Epidermal melanocyte (primary cell): ENCODE data around the gene LMBRD2.

Experiments used
- DNase-seq: peaks from one replicate; pipeline ENCODE4 v3.0.0; 2011; ENCODE audit warnings: low spot score; ENCODE audit not compliant: insufficient read length

The LMBRD2 gene

GRCh38 chr5:36108758-36109460 is 42.8 kb downstream of the LMBRD2 start:
- DNase-seq: no peak

DNA sequence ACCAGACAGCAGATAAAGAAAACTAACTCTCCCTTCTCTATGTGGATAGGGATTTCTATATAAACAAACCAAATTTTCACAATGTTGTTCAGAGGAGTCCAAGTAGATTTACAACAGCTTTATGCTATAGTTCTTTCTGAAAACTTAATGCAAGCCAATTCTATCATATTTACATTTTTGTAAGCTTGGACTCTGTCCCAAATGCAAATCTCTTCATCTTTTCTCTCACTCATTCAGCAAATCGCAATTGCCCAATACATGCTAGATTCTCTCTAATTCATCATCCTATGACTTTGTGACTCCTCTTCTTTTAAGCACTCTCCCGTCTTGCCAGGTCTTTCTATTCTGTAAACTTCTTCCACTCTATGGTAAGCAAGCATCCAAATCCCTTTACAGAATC is 45.9 kb downstream of the LMBRD2 start:
- DNase-seq: no peak

DNA sequence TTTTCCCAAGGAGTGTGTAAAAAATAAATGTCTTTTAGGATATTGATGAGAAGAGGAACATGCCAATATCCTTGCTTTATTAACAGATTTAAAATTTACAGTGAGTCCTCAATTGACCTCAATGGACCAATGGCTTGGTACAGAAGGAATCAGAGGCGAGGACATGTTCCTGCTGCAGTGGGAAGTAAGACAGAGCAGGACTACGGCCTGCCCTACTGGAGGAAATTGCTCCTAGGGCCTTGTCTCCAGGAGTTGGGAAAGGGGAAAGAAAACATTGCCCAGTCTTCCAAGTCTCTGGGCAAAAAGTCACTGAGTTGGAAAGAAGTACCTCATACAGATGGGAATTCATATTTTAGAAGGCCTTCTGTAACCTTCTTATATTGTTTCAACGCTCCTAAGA is 51.9 kb downstream of the LMBRD2 start:
- no peak for DNase-seq

GRCh38 chr5:36096486-36096885 is 55.2 kb downstream of the LMBRD2 start:
- no peak for DNase-seq

- DNase-seq: no peak
Measured at GRCh38 chr5:36089989-36090388, 61.7 kb downstream of the LMBRD2 start.

DNA sequence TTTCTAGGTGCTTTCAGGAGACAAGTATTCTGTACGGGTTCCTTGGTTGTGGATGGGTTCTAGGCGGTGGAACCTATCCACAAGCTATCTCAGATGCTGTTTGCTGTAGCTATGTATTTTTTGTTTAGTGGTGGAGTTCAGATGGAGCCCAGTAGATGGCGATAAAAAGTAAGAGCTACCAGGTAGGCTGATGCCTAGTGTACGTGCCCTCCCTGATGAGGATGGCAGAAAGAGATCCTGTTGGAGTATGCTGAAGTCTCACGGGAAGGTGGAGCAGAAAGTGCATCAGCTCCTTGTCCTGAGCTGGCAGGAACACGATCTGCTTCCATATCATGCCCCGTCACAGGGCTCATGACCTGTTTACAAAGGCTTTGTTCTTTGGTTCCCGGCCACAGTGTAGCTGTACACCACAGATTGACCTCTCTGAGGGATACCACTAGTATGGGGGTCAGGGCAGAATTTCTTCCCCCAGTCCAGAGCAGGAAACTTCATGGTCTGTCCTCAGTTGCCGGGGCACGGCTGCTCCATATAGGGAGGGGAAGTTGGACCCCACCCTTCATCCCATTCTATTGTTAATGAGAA is 72.4 kb downstream of the LMBRD2 start:
- DNase-seq: peak; percentile 43

DNA sequence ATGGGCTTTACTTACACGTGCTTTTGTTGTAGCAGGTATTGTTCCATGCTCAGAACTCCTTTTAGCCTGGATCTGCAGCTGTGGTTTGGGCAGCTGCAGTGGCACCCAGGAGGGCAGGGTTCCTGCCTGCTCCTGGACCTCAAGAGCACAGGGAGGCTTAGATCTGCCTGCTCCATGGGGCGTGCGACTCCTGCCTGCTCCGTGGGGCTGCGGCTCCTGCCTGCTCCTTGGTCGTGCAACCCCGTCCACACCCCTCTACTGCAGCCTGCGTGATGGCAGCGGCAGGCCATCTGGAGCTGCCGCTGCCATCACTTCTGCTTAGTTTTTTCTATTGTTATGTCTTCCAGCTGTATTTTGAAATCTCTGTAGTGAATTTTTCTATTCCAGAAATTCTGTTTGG is 73.3 kb downstream of the LMBRD2 start:
- DNase-seq: no peak

GRCh38 chr5:36073595-36074216 is 78.0 kb downstream of the LMBRD2 start:
- DNase-seq: no peak

DNA sequence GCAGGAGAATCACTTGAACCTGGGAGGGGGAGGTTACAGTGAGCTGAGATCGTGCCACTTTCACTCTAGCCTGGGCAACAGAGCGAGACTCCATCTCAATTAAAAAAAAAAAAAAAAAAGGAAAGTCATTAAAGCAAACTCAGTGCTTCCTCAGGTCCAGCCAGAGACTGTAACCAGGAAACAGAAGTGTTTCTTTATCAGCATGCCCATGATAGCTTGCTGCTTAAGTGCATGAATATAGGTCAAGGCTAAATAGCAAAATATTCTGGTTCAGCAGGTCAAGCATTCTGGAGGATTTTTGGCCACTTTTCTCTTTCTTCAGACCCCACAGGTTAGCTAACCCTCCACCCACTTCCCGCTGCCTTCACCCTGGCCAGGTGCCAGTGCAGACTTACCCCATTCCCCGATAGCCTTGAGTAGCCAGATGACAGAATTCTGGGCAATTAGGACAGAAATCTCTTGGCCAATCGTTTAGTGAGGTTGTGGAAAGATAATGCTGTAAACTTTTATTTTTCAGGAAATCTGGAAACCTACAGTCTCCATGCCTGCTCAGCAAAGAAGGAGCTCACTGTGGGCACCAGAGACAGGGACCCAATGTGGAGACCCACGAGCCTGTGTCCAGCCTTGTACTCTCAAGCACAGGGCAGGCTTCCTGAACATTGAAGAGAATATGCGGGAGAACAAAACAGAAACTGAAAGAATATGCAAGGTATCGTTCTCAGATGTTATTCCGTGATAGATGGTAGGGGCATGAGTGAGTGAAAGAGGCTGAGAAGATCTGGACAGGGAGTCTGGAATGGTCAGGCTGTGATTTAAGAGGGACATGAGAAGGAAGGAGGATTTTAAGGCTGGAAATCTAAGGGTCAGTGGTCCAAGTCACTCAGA is 80.8 kb downstream of the LMBRD2 start:
- no peak for DNase-seq

- no peak for DNase-seq
Measured at GRCh38 chr5:36068751-36069281, 82.9 kb downstream of the LMBRD2 start.

GRCh38 chr5:36066540-36067210 is 85.0 kb downstream of the LMBRD2 start, which contains the start of gene UGT3A2:
UGT3A2 (minus strand) TSS chr5:36066882; CDS start chr5:36066789, 93 bp downstream.
- no peak for DNase-seq

DNA sequence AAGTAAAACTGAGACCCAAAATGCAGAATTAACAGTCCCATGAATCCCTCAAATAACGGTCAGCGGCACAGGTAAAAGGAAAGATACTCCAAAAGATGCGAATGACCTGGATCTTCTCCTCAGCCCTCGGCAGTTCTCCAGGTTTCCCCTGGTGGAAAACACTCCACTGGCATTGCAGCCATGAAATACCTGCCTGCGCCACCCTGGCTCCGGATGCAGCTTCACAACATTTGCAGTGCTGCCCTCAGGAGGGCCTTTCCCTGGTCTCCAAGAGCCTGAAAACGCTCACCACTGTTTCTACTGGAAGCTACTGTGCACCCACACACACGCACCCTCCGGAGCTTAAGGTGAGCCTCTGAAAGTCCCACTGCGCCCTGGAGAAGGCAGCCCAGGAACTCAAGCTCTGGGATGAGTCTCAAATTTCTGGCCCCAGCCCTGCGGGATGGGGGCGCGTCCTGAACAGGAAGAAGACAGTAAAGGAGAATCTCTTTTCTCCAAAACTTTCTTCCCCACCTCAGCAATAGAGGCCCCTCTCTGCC is 85.6 kb downstream of the LMBRD2 start:
- DNase-seq: no peak

GRCh38 chr5:36060420-36060887 is 91.2 kb downstream of the LMBRD2 start:
- DNase-seq: no peak

DNA sequence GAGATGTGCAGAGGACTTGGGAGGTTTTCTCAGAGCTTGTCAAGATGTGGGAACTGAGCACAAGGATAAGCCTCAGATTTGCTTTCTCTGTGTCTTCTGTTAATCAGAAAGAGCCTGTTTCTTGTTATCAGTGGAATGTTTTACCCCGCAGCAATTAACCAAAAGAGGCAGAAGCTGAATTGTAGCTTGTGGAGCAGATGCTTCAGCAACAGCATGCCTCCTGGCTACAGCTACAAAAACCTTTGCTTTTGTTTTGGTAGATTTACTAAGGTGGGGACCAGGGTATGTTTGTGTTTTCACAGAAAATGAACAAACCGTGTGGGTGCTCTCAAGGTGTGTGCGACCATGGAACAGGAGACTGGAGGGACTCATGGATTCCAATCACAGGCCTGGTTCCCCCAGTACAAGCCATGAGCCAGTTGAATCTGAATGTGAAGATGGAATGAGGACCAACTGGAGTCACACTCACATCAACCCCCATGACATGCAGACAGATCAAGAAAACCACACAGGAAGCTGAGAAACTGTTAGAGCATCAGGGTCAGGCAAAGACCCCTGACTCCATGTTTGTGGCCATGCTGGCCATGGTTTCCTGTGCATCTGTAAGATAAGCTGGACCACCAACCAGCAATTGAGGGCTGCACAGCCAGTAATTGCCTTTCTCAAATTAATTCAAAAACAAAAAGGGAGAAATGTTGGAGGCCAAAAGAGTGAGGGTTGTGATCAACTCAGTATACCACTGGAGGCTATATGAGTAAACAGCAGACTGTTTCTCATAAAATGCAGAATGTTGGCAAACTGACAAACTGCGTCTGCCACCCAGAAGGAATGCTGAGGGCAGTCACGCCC is 91.9 kb downstream of the LMBRD2 start:
- DNase-seq: no peak

DNA sequence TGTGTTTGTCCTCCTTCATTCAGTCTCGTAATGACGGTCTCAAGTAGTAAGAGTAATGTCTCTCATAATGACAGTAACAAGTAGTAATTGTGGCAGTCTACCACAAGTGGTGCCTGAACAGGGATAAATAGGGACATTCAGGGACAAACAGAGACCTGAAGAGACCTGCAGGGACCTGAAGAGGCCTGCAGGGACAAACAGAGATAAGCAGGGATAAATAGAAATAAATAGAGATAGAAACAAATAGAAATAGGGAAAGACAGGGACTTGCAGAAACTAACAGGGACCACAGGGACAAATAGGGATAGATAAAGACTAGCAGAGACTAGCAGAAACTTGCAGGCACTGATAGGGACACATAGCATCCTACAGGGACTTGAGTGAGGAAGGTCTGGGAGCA is 92.9 kb downstream of the LMBRD2 start:
- no peak for DNase-seq

GRCh38 chr5:36057386-36057785 is 94.3 kb downstream of the LMBRD2 start:
- DNase-seq: no peak

DNA sequence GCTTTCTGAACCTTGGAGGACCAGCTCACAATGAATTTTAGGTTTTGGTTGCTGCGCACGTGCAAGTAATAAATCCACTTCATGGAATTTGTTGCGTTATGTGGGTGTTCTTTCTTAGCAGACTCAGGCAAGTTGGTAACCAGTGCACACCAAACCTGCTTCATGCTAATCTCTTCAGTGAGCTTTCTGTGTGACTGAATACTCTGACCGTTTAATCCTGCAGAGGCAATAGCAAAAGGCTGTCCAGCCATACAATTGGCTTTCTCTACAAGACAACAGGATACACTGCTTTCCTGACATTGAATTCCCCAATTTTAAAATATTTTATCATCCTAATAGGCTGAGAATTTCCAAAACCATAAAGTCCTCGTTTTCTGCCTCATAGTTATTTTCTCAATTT is 95.3 kb downstream of the LMBRD2 start:
- DNase-seq: no peak

DNA sequence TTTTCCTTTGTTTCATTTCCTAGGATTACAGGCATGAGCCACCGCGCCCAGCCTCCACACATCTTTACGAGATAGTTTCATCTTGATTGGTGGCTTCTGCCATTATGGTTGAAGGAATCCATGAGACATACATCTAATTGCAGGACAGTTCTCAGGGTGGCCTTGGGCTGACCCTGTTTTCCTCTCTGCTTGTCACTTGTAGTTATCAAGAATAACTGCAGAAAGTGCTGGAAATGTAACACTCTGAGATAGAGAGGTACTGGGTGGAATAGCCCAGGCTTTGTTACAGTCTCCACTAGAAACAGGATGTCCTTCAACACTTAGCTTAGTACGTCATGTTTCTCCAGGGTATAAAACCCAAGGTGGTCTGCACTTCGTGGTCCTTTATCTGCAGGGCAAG is 95.7 kb downstream of the LMBRD2 start:
- DNase-seq: no peak

- DNase-seq: no peak
Measured at GRCh38 chr5:36054647-36055046, 97.0 kb downstream of the LMBRD2 start.

- DNase-seq: no peak
Measured at GRCh38 chr5:36052538-36052937, 99.1 kb downstream of the LMBRD2 start.
